AG09319 (cell line): ENCODE measurements around the gene C3orf70.

Experiments used
- DNase-seq: peaks from one replicate; pipeline ENCODE4 v3.0.0-alpha.2; 2010; ENCODE audit warnings: low read depth; ENCODE audit errors: extremely low read depth
- CTCF ChIP-seq: IDR thresholded peaks from 2 replicates; pipeline ENCODE4 v1.5.1; 2011; ENCODE audit warnings: low read depth, mild to moderate bottlenecking, inconsistent platforms, low read length, moderate library complexity

The C3orf70 gene

DNA sequence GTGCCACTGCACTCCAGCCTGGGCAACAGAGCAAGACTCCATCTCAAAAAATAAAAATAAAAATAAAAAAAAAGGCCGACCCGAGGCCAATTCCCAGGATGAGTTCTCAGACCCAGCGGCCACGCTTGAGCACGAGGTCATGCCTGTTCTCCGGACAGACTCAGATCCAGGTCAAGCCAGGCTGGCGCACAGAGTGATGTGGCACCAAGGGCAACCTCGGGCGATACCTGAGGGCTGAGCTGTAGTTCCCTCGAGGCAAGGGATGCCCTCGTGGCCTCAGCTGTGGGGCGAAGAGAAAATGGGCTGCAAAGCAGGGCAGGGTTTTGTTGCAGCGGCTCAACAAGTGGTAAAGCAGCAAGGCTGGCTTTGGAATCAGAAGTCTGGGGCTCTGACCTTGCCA, 77.3 kb downstream of the C3orf70 start:
- no peak for DNase-seq
- no peak for TF ChIP-seq CTCF

DNA sequence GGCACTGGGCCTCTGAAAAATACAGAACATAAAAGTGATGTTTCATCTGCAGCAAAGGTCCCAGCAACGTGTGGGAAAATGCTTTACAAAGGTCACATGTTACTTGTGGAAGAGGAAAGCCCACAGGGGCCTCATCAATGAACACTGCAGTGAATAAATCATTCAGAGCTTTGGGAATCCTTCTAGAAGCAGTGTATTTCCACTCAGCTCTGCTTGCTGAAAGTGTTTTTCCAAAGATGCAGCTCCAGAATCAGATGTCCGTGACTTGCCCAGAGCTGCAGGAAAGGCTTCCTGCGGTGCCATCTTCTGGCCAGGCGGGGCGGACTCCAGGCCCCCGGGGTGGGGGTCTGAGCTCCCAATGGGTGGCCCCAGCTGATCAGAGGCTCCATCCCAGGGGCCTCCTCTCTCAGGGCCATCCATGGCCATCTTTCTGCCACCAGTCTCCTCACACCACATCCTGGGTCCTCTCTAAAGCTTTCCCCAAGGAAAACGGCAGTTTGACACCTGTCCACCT, 81.5 kb downstream of the C3orf70 start:
- no peak for TF ChIP-seq CTCF
- DNase-seq: no peak

DNA sequence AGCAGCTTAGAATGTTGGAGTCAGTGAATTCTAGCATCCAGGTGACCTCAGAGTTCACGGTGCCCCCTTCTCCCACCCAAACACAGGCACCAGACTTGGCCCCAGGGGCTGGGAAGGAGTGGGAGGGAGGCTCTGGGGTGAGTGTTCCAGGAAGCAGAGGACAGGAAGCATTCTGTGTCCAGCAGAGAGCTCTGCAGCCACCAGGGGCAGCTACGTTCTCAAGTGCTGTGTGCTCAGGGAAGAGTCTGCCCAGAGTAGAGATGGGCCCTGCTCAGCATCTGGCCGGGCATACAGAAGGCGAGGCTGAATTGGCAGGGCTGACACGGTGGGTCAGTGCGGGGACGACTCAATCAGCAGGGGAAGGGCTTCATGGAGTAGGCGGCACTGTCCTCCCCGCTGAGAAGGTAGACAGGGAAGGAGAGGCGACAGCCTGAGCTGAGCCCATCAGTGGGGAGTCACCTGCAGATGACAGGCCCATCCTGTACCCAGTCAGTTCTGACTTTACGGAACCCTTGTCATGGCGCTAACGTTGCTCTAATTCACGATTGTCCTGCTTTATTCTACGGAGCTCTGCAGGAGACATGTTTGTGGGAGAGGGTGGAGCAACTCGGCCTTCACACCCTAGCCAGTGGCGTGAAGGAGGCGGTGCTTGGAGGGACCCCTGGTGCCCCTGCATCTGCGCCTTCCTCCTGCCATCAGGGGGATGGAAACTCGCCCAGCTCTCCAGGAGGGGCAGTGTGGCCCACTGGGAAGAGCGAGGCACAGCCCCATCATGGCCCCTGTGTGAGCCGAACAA, 82.2 kb downstream of the C3orf70 start:
- no peak for DNase-seq
- TF ChIP-seq CTCF: peak; percentile 15

- no peak for DNase-seq
- TF ChIP-seq CTCF: no peak
Observed at GRCh38 chr3:185069037-185070030, 83.5 kb downstream of the C3orf70 start.

- TF ChIP-seq CTCF: no peak
- no peak for DNase-seq
Observed at GRCh38 chr3:185067173-185067572, 85.7 kb downstream of the C3orf70 start.

DNA sequence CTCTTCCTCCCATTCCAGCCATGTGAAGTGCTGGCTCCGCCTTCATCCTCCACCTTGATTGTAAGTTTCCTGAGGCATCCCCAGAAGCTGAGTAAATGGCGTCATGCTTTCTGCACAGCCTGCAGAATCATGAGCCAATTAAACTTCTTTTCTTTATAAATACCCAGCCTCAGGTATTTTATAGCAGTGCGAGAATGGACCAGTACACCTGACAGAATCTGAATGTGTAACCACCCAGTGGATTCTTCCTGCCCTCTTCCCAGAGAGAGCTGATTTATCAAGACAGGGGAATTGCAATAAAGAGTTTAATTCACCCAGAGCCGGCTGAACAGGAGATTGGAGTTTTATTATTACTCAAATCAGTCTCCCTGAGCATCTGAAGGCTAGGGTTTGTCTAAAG, 86.6 kb downstream of the C3orf70 start:
- no peak for DNase-seq
- TF ChIP-seq CTCF: no peak

- DNase-seq: no peak
- TF ChIP-seq CTCF: no peak
Observed at GRCh38 chr3:185065059-185065458, 87.8 kb downstream of the C3orf70 start.
